GM18520 (cell line): ENCODE data around the gene S100A2.

Experiments
- ATAC-seq: cut with Tn5 transposase; IDR thresholded peaks from one replicate; pipeline ENCODE4 v1.9.1; 2021; ENCODE audit not compliant: unreplicated experiment

S100A2 gene

GRCh38 chr1:153565529-153566374 lies at the start of gene S100A2:
S100A2 (minus strand) TSS chr1:153565844; CDS start chr1:153563877, 1,967 bp downstream.
- ATAC-seq = peak; percentile 34

DNA sequence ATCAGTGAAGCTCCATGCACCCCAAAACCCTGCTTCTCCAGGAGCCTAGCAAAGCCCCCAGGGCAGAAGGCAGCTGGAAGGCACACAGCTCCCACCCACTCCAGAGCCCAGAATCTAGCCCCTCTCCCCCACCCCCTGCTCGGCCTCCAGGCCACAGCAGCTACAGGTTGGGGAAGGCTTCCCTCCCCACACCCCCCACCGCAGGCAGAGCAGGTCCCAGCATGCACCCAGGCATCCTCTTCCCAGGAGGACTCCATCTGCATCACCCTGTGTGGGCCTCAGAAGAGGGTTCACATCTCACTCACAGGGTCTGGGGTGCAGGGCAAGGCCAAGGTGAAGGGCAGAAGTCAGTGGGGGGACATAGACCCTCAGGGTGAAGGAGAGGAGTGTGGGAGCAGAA lies 49.8 kb upstream of the S100A2 start:
- no peak for ATAC-seq

DNA sequence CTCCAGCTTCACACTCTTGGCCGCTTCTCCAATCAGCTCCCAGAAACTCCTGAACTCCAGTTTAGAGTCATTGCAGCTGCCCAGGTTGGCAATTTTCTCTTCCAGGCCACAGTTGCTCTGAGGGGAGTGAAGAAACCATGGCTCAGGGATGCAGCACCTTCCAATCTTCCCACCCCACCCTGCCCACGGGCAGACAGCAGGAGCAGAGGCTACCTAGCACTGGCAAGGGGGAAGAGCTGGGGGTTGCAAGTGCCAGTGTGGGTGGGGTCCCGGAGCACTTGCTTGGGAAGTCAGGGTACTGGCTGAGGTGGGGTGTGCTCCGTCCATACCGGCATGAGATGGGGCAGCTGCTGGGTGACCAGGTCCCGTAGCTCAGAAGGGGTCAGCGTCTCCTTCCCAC lies 49.3 kb upstream of the S100A2 start:
- no peak for ATAC-seq

DNA sequence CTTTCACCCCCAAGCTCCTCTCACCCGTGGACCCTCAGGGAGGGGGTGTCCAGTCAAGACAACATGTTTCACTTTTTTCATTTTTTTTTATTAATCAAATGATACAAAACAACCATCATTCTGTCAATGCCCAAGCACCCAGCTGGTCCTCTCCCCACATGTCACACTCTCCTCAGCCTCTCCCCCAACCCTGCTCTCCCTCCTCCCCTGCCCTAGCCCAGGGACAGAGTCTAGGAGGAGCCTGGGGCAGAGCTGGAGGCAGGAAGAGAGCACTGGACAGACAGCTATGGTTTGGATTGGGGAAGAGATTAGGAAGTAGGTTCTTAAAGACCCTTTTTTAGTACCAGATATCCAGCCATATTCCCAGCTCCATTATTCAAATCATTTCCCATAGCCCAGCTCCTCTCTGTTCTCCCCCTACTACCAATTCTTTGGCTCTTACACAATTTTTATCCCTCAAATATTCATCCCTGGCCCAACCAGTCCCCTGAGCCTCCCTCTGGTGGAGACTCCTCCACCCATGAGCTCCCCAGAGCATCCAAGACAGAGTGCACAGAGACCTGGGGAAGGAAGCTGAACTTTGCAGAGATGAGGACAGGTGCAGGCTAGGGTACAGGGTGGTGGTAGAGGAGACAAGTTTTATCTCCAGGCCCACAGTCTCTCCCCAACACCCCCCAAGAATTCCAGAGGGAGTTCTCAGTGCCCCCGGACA lies 48.7 kb upstream of the S100A2 start:
- ATAC-seq = no peak

GRCh38 chr1:153613406-153613805 lies 47.8 kb upstream of the S100A2 start:
- no peak for ATAC-seq

DNA sequence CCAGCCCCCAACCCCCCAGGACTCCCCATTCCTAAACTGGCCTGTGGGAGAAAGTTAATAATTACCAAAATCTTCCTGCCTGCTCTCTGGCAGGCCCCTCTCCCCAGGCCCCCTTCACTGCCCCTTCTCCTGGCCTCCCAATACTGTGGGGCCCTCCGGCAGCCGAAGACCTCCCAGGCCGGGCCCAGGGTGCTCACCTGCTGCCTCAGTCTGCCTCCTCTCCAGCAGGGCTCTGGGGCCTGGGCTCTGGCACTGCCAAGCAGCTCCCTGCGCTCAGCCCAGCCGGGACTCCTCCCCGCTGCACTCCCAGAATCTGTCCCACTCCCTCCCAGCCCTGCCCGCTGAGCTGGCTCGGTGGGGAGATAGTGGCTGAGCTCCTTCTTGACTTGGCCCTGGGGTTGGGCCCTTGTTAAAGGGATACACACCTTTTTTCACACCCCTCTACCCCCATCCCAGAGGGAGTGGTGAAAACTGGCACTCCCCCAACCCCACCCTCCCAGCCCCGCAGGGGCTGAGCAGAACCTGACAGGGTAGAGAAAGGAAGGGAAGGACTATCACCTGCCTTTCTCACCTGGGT lies 47.2 kb upstream of the S100A2 start, which contains the start of gene S100A16:
S100A16 (minus strand) TSS at position 383 of the 577 bp plus-strand sequence. CDS start 4,986 bp downstream, outside the sequence.
- no peak for ATAC-seq

DNA sequence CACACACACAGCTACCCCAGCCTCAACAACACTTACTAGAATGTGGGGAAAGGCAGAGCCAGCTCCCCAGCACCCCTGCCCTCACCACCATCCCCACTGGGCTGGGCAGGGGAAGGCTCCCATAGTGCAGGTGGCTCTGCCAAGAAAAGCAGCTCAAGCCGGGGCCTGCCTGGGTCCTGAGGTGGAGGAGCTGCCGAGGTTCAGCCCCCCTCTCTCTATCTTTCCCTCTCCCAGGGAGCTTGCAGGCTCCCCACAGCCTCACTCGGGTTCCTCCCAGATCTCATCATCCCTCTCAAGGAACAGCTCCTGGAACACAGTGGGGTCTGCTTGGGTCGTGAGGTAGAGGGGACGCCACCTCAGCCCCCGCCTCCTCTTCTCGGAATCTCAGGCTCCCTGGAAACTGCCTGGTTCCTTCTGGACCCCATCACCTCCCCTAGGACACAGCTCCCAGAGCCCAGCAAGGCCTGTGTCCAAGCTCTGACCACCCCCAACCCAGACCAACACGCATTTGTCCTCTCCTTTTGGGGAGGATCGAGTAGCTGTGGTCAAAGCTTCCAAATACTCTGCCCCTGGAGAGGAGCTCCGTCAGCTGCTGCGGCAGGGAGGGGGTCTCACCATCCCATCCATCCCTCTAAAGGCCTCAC lies 46.6 kb upstream of the S100A2 start:
- ATAC-seq = no peak

GRCh38 chr1:153611356-153611755 lies 45.7 kb upstream of the S100A2 start:
- ATAC-seq = no peak

GRCh38 chr1:153610811-153611301 lies 45.2 kb upstream of the S100A2 start:
- no peak for ATAC-seq

DNA sequence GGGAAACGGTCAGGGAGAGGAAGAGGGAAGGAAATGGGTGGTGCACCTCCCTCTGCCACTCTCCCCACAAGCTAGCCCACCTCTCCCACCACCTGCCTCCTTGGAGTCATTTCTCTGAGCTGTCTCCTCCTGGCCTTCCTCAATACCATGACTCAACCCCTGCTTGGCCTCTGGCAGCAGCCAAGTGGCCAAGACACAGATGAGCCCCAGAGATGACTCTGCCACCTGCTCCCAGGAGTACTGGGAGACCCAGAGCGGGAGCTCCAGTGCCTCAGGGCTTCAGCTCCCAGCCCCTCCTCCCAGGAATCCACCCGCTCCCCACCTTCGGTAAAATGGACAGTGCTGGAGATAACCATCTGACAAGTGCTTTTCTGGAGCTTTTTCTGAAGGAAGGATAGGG lies 44.7 kb upstream of the S100A2 start:
- ATAC-seq = no peak

DNA sequence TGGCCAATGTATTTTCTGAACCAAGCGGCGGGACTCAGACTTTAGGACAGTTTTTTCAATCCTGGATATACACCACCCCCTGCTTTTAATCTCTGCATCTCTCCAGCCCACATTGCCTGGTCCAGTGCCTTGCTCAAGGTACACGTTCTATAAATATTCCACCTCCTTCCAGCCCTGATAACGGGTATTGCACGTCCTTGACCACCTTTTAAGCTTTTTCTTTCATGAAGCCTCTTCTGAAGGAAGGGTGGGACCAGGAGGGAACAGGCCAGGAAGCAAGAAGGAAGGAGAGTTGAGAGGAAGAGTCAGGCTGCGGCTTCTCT lies 43.9 kb upstream of the S100A2 start:
- no peak for ATAC-seq

- no peak for ATAC-seq
Measured at GRCh38 chr1:153608742-153609584, 43.3 kb upstream of the S100A2 start.

DNA sequence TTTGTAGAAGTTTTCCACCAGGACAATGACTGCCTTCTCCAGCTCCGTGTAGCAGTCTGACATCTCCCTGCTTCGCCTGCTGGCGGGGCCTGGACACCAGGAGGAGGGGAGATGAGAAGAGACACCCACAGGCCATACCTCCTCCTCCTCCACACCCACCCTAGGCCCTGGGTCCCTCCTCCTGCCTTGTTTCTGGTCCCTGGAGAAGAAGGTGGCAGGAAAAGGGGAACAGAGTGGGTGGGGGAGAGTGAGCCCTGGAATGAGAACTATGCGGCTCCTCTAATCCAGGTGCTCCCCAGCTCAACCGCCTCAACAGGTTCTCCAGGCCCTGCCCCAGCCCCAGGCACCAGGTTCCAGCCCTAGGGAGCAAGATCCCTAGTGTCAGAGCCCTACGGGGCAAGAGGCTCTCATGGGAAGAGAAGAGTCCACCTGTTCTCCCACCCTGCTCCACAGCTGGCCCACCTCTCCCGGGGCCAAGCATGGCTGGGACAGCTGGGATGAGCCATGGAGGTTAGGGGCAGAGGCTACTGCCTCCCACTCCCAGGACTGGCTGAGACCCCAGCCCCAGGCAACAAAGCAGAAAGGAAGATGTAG lies 42.5 kb upstream of the S100A2 start:
- ATAC-seq = no peak

DNA sequence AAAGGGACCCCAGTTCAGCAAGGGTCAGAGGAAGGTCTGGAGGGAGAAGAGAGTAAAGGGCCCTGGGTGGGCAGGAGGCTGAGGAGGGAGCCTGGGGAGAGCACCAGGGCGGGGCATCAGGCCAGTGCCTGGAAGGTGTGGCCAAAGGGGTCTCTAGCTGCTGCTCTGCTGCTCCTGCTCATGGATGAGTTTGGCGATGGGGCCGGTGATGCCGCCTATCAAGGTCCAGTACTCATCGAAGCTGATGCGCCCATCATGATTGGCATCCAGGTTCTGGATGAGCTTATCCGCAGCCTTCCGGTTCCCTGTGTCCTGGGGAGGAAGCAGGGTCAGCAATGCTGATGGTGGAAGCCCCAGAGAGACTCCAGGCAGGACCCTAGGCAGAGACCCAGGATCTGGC lies 41.7 kb upstream of the S100A2 start:
- ATAC-seq = no peak

GRCh38 chr1:153606194-153606593 lies 40.5 kb upstream of the S100A2 start:
- no peak for ATAC-seq

DNA sequence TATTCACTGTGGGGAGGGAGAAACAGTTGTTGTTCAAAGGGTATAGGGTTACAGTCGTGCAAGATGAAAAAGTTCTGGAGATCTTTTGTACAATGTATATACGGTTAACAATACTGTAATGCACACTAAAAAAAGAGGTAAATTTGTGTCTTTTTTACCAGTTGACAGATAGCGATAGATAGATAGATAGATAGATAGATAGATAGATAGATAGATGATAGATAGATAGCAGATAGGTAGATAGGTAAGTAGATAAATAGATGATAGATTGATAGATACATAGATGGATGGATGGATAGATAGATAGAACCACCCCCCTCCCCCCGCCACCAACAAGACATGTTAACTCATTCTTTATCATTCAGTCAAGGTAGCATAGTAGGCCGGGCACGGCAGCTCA lies 37.1 kb upstream of the S100A2 start:
- no peak for ATAC-seq

GRCh38 chr1:153599847-153600246 lies 34.2 kb upstream of the S100A2 start:
- ATAC-seq = no peak

DNA sequence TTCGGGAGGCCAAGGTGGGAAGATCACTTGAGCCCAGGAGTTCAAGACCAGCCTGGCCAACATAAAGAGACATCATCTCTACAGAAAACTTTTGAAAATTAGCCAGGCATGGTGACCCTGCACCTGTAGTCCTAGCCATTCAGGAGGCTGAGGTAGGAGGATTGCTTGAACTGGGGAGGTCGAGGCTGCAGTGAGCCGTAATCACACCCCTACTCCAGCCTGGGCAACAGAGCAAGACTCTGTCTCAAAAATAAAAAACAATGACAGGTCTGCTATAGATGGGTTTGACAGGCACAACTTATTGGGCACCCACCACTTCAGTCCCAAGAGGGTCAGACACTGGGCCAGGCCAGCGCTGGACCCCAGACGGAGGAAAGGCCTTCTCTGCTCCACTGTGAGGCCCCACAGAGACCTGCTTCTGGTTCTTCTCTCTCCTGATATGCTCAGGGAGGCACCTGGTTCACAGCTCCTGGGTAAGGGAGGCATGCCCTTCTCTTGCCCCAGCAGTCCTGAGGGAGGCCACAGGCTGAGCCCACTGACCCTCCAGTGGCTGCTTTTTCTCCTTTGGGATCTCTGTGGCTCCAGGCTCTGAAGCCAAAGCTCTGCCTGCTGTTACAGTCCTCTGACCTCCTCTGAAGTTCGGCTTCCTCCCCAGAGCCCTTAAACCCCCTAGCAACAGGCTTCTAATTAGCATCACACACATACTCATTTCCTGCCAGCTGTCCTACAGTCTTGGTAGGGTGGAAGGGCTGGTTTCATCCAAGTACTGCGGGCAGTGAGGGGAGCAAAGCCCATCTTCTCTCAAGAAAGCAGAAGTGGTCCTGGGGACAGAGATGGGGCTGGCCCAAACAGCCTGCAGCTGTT lies 32.9 kb upstream of the S100A2 start:
- ATAC-seq = peak; percentile 85

GRCh38 chr1:153597206-153597605 lies 31.6 kb upstream of the S100A2 start:
- ATAC-seq = no peak
